Urothelium cell line (cell line): ENCODE data around the gene ARL17B.
"Not testable (repeated sequence)": the region's sequence is repeated elsewhere in the genome, so short reads cannot be mapped to it uniquely, and the experiment has no call there.

Source experiments
- DNase-seq: peaks from one replicate; pipeline ENCODE4 v3.0.0; 2011; ENCODE audit warnings: low spot score, mixed read lengths
- FAIRE-seq: peaks from 2 replicates; lab custom pipeline; 2011; peaks lifted over from hg19 to GRCh38; lab: Jason Lieb, UNC

Gene ARL17B

GRCh38 chr17:46290906-46291546, 70.5 kb downstream of the ARL17B start:
- not testable (repeated sequence) for DNase-seq, FAIRE-seq

DNA sequence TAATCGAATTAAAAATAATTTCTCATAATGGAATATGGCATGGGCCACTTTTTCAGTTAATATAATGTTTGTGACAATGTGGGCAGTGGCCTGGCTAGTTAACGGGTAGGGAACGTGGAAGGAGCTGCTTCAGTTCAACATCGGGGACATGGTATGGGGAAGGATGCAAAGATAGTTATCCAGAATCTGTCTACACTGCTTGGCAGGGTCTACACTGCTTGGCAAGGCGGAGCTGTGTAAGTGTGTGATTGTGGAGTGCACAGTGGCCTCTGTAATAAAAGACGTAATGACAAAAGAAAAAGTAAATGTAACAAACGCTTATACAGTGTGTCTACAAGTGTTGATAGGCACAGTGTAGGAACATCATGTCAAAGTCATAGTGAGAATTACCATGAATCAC, 74.0 kb downstream of the ARL17B start:
- DNase-seq, FAIRE-seq: not testable (repeated sequence)

GRCh38 chr17:46286764-46287221, 74.8 kb downstream of the ARL17B start:
- not testable (repeated sequence) for FAIRE-seq
- peak; percentile 18 for DNase-seq

- FAIRE-seq, DNase-seq: not testable (repeated sequence)
These were observed 76.1 kb downstream of the ARL17B start for GRCh38 chr17:46285500-46285899.

DNA sequence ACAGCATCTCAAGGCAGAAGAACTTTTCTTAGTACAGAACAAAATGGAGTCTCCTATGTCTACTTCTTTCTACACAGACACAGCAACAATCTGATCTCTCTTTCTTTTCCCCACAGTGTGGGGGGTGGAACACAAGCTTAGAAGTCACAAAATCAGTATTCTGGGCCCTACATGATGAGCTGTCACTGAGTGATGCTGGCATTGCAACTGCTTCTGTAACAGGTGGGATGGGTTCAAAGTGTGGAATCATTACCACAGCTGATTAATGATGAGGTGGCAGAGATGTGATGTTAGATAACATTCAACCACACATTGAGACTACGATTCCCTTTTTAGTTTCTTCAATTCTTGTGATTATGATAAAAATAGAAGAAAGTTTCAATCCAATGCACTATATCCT, 77.1 kb downstream of the ARL17B start:
- DNase-seq, FAIRE-seq: not testable (repeated sequence)

GRCh38 chr17:46282635-46283034, 78.9 kb downstream of the ARL17B start:
- FAIRE-seq, DNase-seq: not testable (repeated sequence)

GRCh38 chr17:46281336-46281735, 80.2 kb downstream of the ARL17B start:
- not testable (repeated sequence) for DNase-seq, FAIRE-seq

- not testable (repeated sequence) for FAIRE-seq, DNase-seq
These were observed 84.7 kb downstream of the ARL17B start for GRCh38 chr17:46276728-46277479.

DNA sequence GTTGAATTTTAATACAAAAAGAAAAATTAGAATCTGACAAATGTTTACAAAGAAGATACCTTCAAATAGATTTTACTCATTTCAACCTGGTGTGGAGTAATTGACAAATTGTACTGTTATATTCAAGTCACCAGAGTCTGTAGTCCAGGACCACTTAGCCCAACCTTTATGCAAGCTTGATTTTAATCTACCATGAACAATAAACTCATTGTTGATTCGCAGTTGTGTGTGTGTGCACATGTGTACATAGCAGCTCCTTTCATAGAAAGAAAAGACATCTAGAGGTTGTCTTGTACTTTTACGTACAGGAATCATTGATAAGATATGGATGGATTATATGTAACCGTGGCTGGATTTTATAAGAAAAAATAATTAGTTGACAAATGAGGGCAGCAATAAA, 87.3 kb downstream of the ARL17B start:
- FAIRE-seq (no peak), DNase-seq (no peak)

DNA sequence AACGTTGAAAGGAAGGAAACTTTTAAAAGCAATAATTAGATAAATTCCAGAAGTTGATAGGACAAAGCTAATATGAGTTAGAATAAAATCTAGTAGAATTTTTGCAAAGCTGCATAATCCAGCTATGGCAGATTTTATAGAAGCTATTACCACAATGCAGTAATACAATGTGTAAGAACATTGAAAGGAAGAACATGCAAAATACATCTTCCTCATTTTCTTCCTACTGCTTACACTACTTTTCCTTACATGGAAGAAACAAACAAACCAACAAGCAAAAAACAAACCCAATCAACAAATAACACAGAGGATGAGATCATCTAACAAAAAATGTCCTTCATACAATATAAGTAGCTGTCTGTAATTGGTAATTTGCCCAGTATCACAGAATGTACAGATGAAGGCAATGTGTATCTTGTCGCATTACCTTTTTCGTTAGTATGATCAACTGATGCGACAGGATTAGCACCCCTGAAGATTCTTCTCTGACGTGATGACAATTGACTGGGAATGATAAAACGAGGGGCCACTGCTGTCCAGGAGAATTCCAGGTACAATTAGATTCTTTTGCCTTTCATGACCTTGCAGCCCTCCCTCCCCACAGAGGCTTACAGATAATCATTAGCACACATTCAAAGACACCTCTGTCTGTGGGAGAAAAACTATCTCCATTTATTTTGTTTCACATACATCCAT, 87.9 kb downstream of the ARL17B start:
- FAIRE-seq: no peak

DNA sequence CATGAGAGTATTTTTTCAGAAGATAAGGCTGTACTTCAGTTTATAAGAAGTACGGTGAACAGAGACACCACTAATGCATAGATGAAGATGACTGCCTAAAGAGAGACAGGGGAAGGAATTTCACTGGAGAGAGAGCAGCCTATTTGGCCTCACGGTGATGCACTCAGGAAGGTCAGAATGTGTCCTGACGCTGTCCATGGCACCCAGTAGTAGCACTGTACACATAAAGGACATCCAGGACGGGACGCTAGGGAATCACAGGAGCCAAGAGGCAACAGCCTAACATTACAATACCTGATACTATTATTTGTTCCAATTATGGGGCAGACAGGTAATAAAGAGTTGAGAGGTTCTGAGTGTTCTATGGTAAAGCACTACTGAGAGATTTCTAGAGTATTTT, 91.5 kb downstream of the ARL17B start:
- no peak for DNase-seq
- FAIRE-seq: no peak

More for the DNA sequence above, 87.9 kb downstream of the ARL17B start:
- DNase-seq: no peak

- DNase-seq (peak; percentile 94), FAIRE-seq (no peak)
These were observed 94.7 kb downstream of the ARL17B start for GRCh38 chr17:46266656-46267544.

- not testable (repeated sequence) for FAIRE-seq, DNase-seq
These were observed 95.4 kb downstream of the ARL17B start for GRCh38 chr17:46266063-46266655.

- peak; percentile 62 for DNase-seq
- FAIRE-seq: no peak
These were observed 96.9 kb downstream of the ARL17B start for GRCh38 chr17:46264456-46265198.

GRCh38 chr17:46262271-46262670, 99.3 kb downstream of the ARL17B start:
- DNase-seq: no peak
- FAIRE-seq: no peak

- FAIRE-seq: peak; percentile 67
- not testable (repeated sequence) for DNase-seq
These were observed 101.5 kb downstream of the ARL17B start for GRCh38 chr17:46259845-46260661.

GRCh38 chr17:46256369-46256768, 105.2 kb downstream of the ARL17B start:
- not testable (repeated sequence) for DNase-seq, FAIRE-seq

- not testable (repeated sequence) for DNase-seq, FAIRE-seq
These were observed 107.4 kb downstream of the ARL17B start for GRCh38 chr17:46254215-46254614.
